NCI-H748 treated with DMSO at 0.1 percent for 48 hours (cell line): ENCODE measurements around the gene ZBTB39.
"Not testable (repeated sequence)": the region's sequence is repeated elsewhere in the genome, so short reads cannot be mapped to it uniquely, and the experiment has no call there.

Source experiments
- DNase-seq: peaks from one replicate; lab custom pipeline; 2025; lab: John Stamatoyannopoulos, UW

Gene ZBTB39

GRCh38 chr12:56980941-56981530 is 25.3 kb downstream of the ZBTB39 start:
- no peak for DNase-seq

GRCh38 chr12:56980268-56980667 is 26.1 kb downstream of the ZBTB39 start:
- no peak for DNase-seq

GRCh38 chr12:56979628-56980027 is 26.7 kb downstream of the ZBTB39 start:
- DNase-seq = no peak

GRCh38 chr12:56978397-56979138 is 27.8 kb downstream of the ZBTB39 start:
- DNase-seq = no peak

- not testable (repeated sequence) for DNase-seq
Observed at GRCh38 chr12:56977361-56977760, 29.0 kb downstream of the ZBTB39 start.

GRCh38 chr12:56974224-56974623 is 32.1 kb downstream of the ZBTB39 start:
- DNase-seq = not testable (repeated sequence)

GRCh38 chr12:56968910-56969309 is 37.4 kb downstream of the ZBTB39 start:
- not testable (repeated sequence) for DNase-seq

GRCh38 chr12:56965997-56966642 is 40.2 kb downstream of the ZBTB39 start:
- not testable (repeated sequence) for DNase-seq

- DNase-seq = not testable (repeated sequence)
Observed at GRCh38 chr12:56965124-56965523, 41.2 kb downstream of the ZBTB39 start.

- not testable (repeated sequence) for DNase-seq
Observed at GRCh38 chr12:56963557-56963956, 42.8 kb downstream of the ZBTB39 start.

GRCh38 chr12:56962247-56962646 is 44.1 kb downstream of the ZBTB39 start:
- not testable (repeated sequence) for DNase-seq

GRCh38 chr12:56958422-56958821 is 47.9 kb downstream of the ZBTB39 start:
- DNase-seq = no peak

GRCh38 chr12:56957229-56958052 is 48.9 kb downstream of the ZBTB39 start, which contains the start of gene RDH16:
TSS of gene RDH16 (minus strand) at chr12:56957608. CDS start at chr12:56957462, 146 bp downstream.
- DNase-seq = no peak

GRCh38 chr12:56955631-56956256 is 50.6 kb downstream of the ZBTB39 start:
- no peak for DNase-seq

GRCh38 chr12:56954958-56955355 is 51.4 kb downstream of the ZBTB39 start:
- DNase-seq = no peak

- DNase-seq = no peak
Observed at GRCh38 chr12:56954057-56954957, 52.0 kb downstream of the ZBTB39 start.

- DNase-seq = no peak
Observed at GRCh38 chr12:56953314-56953713, 53.0 kb downstream of the ZBTB39 start.

- DNase-seq = no peak
Observed at GRCh38 chr12:56951582-56952339, 54.6 kb downstream of the ZBTB39 start.

GRCh38 chr12:56948881-56949280 is 57.5 kb downstream of the ZBTB39 start:
- DNase-seq = no peak
